Lung (tissue), 12 donors: Measurements from ENCODE around the gene HDDC3. TPM values are rescaled to one million over a fixed set of nuclear protein-coding genes. Genes with fewer than 3 reads are reported as not detected.

Experiments used
- ATAC-seq: fragments of 200-7000 bp; cut with Tn5 transposase; one replicate; pipeline ENCODE4 v1.9.1; 2020; ENCODE audit warnings: moderate number of reproducible peaks; ENCODE audit not compliant: insufficient read depth, low FRiP score
- DNase-seq, 3 donors: peaks; one replicate each; pipeline ENCODE4 v3.0.0-alpha.2; 2013 to 2017
- H3K27ac ChIP-seq, 2 donors: one replicate each; pipeline ENCODE4 v1.5.1; 2013; ENCODE audit warnings: mild to moderate bottlenecking in 2 of 2, moderate library complexity in 2 of 2, control low read depth in 1 of 2, inconsistent platforms in 1 of 2, low read depth in 1 of 2, low read length in 1 of 2
- H3K27me3 ChIP-seq, 3 donors: one replicate each; pipeline ENCODE4 v1.5.1; 2013; ENCODE audit warnings: low read length in 2 of 3; ENCODE audit not compliant: control insufficient read depth in 3 of 3, insufficient read depth in 3 of 3
- H3K36me3 ChIP-seq, 4 donors: one replicate each; pipeline ENCODE4 v1.5.1; 2013; ENCODE audit warnings: low read length in 4 of 4, mild to moderate bottlenecking in 1 of 4, moderate library complexity in 1 of 4; ENCODE audit not compliant: control insufficient read depth in 4 of 4, insufficient read depth in 4 of 4
- H3K4me1 ChIP-seq, 5 donors: one replicate each; pipeline ENCODE4 v1.5.1; 2013; ENCODE audit warnings: low read length in 5 of 5, mild to moderate bottlenecking in 2 of 5, moderate library complexity in 1 of 5; ENCODE audit not compliant: control insufficient read depth in 5 of 5, insufficient read depth in 5 of 5
- H3K4me3 ChIP-seq: one replicate; pipeline ENCODE4 v1.5.1; 2013; ENCODE audit warnings: mild to moderate bottlenecking, control low read depth, moderate library complexity
- H3K9ac ChIP-seq, 2 donors: one replicate each; pipeline ENCODE4 v1.5.1; 2013; ENCODE audit warnings: low read length in 2 of 2, control low read depth in 1 of 2; ENCODE audit not compliant: insufficient read depth in 1 of 2
- H3K9me3 ChIP-seq, 4 donors: one replicate each; pipeline ENCODE4 v1.5.1; 2013; ENCODE audit warnings: low read length in 3 of 4, mild to moderate bottlenecking in 1 of 4, moderate library complexity in 1 of 4; ENCODE audit not compliant: control insufficient read depth in 4 of 4, insufficient read depth in 3 of 4
- CTCF ChIP-seq: IDR thresholded peaks from 2 replicates; pipeline ENCODE4 v1.5.1; 2012; ENCODE audit warnings: mild to moderate bottlenecking; ENCODE audit errors: control extremely low read depth, extremely low read depth
- WGBS, 2 donors: extraction: QIAGEN DNeasy Blood & Tissue Kit; methylation state at CpG; one replicate each; pipeline ENCODE4 v1.1.7; 2013; 5-methylcytosine and 5-hydroxymethylcytosine counted together
- polyA plus RNA-seq, 2 donors: library from polyadenylated mRNA; stranded (reverse); fragments of 200-250 nt; gene quantifications; one replicate each; pipeline ENCODE4 v1.2.1, GENCODE V29; 2013
- total RNA-seq, 2 donors: library from RNA; depleted of rRNA in 1 of 2; stranded (reverse); fragments of >200 nt in 1 of 2; gene quantifications; one replicate each; pipeline ENCODE4 v1.2.1, GENCODE V29; 2014 to 2021
- donor health status: control.
- donor health status: control.
- donor health status: Bipolar disorder and iron deficiency.
- donor health status: healthy.
- donor health status: DM: yes; HTN: yes; CAD: no.

Gene HDDC3
- total and polyA plus RNA-seq, 4 donors = 12.7 to 19.6 (median 16.5) TPM

GRCh38 chr15:90886291-90886614 is 46.1 kb downstream of the HDDC3 start:
- Histone ChIP-seq H3K9me3 (no peaks in the 10 kb centered on the region), H3K9ac (peak overlapping the region in 1 of 2 donors; percentile 45), H3K4me1 (peaks cover 0 to 34% (median 11%) of the 10 kb centered on the region in 5 donors), H3K27me3 (no peaks in the 10 kb centered on the region), H3K27ac (no peak overlapping the region), H3K36me3 (peaks cover 5 to 42% (median 11%) of the 10 kb centered on the region in 4 donors), H3K4me3 (no peak overlapping the region)
- DNase-seq (no peak), ATAC-seq (no peak)
- TF ChIP-seq CTCF = no peak
- WGBS, 2 donors = 29 to 51% methylated on average over 5 of the region's 5 CpGs

- peak; percentile 99 for TF ChIP-seq CTCF
- Histone ChIP-seq H3K4me3 (peak overlapping the region; percentile 73), H3K27ac (peak overlapping the region; percentile 89 to 90), H3K4me1 (peaks cover 0 to 34% (median 11%) of the 10 kb centered on the region in 5 donors), H3K9me3 (no peaks in the 10 kb centered on the region), H3K36me3 (peaks cover 7 to 42% (median 11%) of the 10 kb centered on the region in 4 donors), H3K9ac (peak overlapping the region in 1 of 2 donors; percentile 45), H3K27me3 (no peaks in the 10 kb centered on the region)
- WGBS, 2 donors = 17 to 37% methylated on average over 23 of the region's 23 CpGs
- ATAC-seq = peak; percentile 75
- peak; percentile 82 to 86 (median 85) for DNase-seq
Observed at GRCh38 chr15:90885432-90886290, 46.7 kb downstream of the HDDC3 start.

GRCh38 chr15:90884719-90885431 is 47.5 kb downstream of the HDDC3 start:
- peak overlapping the region; percentile 89 to 90 for H3K27ac ChIP-seq
- WGBS, 2 donors = 16 to 25% methylated on average over 16 of the region's 16 CpGs
- TF ChIP-seq CTCF = no peak
- H3K4me3 ChIP-seq = peak overlapping the region; percentile 73
- ATAC-seq = no peak
- DNase-seq = no peak
- H3K9ac ChIP-seq = peak overlapping the region; percentile 37 to 40
- H3K36me3 ChIP-seq = peaks cover 10 to 43% (median 14%) of the 10 kb centered on the region in 4 donors
- H3K4me1 ChIP-seq = peaks cover 0 to 34% (median 11%) of the 10 kb centered on the region in 5 donors
- no peaks in the 10 kb centered on the region for H3K9me3 ChIP-seq
- no peaks in the 10 kb centered on the region for H3K27me3 ChIP-seq
